GM04504 (cell line): ENCODE data around the gene MYO3B.
"Not testable (repeated sequence)": the region's sequence is repeated elsewhere in the genome, so short reads cannot be mapped to it uniquely, and the experiment has no call there.

ENCODE experiments used
- DNase-seq: peaks from one replicate; pipeline ENCODE4 v3.0.0-alpha.2; 2012; ENCODE audit warnings: low read depth

MYO3B gene

DNA sequence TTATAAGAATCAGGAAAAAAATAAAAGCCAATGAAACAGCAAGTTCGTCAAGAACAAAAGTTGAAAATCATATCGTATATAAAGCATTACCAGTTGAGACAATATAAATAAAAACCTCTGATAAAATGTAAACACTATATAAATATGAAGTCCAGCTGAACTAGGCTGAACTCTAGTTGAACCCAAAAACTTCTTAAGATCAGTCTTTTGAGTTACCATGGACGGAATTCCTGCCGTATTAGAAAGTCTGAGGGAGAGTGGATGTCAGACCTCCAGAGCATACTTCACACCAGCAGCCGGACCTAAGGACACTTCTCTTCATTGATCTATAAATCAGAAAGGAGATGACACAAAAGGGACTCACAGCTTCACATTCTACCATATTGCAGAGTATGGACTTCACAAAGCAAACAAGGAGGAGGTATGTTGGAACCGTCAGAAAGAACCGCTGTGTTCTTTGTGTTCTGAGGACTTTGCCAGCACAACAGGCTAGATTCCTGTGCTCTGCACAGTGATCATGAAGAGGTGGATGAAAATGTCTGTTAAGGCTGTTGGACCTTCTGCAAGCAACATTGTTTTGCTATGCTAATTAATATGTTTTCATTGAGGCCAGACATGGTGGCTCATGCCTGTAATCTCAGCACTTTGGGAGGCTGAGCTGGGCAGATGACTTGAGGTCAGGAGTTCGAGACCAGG, 469.9 kb downstream of the MYO3B start:
- DNase-seq = no peak

DNA sequence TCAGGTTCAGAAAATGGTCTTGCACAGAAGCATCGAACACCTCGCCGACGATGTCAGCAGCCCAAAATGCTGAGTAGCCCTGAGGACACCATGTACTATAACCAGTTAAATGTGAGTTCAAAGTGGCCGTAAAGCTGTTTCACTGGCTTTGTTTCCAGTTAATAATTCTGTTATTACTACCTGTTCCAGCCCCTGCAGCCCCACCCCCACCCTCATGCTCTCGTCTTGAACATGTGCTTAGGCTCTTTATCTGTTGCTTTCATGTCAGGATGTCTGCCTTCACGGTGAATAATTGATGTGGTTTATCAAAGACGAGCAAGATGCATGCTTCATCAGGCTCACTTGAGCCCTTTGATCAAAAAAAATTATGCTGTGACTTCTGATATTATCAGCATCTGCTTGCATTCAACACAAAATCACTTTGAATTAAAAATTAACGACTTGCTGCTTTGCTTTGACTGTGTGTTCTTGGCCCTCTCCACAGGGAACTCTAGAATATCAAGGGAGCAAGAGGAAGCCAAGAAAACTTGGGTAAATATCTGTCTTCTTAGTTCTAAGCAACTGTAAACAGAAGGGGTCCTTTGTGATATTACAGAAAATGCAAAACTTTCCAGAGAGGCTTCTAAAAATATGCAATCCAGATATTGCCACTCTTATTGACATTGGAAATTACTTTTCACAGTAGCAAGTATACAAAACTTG, 473.8 kb downstream of the MYO3B start:
- no peak for DNase-seq

DNA sequence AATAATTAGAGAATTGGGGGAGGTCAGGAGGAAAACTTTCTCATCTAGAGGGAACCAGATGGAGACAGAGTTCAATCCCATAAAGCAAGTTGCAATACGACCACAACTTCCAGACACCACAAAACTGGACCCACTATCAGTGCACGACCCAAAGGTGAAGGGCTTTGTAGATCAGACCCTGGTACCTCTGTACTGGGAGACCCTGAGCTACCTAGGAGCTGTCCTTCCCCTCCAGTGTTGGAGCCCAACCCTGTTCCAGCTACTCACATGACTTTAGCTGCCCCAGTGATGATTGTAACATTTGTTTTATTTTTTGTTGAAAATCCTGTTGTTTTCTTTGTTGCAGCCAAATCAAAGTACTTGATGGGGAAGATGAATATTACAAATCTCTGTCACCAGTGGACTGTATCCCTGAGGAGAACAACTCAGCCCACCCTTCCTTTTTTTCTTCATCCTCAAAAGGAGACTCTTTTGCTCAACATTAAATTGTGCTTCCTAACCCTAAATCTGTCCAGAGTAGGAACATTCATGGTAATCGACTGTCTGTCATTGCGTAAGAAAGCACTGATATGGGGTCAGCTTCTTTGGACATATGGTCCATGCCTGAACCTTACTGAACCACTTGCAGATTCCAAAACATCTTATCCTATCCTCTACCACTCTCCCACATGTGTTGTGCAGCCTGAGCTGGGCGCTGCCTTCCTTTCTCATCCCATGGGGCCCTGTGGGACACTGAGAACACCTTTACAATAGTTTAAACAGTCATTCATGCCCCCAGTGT, 474.9 kb downstream of the MYO3B start:
- DNase-seq = no peak

- no peak for DNase-seq
Measured at GRCh38 chr2:170656669-170657068, 478.7 kb downstream of the MYO3B start.

GRCh38 chr2:170660409-170660808, 482.5 kb downstream of the MYO3B start:
- no peak for DNase-seq

GRCh38 chr2:170665743-170666142, 487.8 kb downstream of the MYO3B start:
- DNase-seq = no peak

DNA sequence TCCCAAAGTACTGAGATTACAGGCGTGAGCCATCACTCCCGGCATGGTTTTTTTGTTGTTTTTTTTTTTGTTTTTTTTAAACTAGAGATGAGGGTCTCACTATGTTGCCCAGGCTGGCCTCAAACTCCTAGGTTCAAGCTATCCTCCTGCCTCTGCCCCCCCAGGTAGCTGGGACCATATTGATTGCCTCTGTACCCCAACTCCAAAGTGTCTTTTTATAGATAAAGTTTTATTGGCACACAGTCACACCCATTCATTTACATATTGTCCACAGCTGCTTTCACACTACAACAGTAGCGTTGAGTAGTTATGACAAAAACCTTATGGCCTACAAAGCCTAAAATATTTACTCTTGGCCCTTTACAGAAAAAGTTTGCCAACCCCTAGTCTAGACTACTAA, 492.0 kb downstream of the MYO3B start:
- DNase-seq = no peak

- no peak for DNase-seq
Measured at GRCh38 chr2:170670651-170671050, 492.7 kb downstream of the MYO3B start.

- no peak for DNase-seq
Measured at GRCh38 chr2:170671079-170671478, 493.1 kb downstream of the MYO3B start.

GRCh38 chr2:170674282-170674681, 496.3 kb downstream of the MYO3B start:
- DNase-seq = not testable (repeated sequence)

DNA sequence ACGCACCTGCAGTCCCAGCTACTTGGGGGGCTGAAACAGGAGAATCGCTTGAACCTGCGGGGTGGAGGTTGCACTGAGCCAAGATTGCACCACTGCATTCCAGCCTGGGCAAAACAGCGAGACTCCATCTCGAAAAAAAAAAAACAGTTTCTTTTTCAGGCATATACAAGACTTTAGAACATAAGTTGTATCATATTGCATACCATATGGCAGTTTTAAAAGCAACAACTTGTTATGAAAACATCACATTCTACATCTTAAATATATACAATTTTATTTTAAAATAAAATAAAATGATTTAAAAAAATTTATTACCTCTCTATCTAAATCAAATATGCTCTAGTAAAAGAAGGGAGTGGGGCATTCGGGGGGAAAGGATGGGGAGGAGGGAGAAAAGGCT, 497.8 kb downstream of the MYO3B start:
- no peak for DNase-seq

- DNase-seq = no peak
Measured at GRCh38 chr2:170679607-170680079, 501.7 kb downstream of the MYO3B start.

DNA sequence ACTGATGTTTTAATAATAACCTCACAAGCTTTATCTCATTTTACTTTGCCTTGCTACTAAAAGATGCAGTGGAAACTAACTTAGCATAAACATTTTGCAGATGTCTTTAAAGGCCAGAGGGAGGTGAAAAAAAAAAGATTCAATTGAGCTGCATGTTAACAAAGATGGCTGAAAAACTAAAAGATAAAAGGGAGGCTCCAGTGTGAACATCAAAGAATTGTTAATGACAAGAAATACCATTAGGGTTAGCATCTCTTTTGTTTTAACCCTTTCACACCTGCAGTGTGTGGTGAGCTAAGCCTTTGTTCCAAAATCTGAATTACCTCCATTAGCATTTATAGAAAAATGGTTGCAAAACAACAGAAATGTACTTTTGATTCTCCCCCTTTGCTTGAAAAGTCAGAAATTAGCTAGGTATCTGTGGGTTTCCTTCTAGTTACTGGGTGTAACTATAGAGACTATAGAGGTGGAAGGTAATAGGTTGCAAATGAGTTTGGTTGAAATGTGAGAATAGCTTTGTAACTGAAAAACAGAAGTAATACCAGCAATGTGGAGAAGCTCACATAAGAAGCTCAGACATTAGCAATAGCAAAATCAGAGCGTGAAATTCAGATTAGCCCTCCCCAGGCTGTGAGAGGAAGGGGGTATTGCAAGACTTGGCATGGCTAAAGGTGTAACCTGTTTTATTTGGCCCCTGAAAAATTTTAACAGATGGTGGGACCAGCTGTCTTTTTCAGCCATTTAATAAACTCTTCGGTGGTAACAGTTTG, 502.4 kb downstream of the MYO3B start:
- no peak for DNase-seq

GRCh38 chr2:170681311-170681710, 503.4 kb downstream of the MYO3B start:
- no peak for DNase-seq

DNA sequence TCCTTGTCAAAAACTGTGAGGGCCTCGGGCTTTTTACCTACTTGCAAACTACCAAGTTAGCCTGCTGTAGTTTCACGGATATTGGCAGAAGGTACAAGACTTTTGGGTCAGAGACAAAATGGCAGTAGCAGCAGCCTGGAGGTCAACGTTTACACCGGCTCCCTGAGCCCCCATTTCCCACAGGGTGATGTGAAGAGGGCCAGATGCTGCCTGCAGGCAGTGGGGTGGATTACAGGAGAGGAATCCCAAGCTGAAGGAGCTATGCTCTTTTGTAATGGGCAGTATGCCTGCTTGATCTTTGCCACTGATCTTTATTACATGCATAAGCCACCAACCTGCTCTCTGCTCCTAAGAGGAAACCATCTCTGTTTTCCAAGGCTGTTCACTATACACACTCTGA, 507.6 kb downstream of the MYO3B start:
- no peak for DNase-seq

GRCh38 chr2:170689481-170689880, 511.5 kb downstream of the MYO3B start:
- no peak for DNase-seq

- no peak for DNase-seq
Measured at GRCh38 chr2:170690640-170691039, 512.7 kb downstream of the MYO3B start.

- DNase-seq = no peak
Measured at GRCh38 chr2:170694316-170694715, 516.4 kb downstream of the MYO3B start.

DNA sequence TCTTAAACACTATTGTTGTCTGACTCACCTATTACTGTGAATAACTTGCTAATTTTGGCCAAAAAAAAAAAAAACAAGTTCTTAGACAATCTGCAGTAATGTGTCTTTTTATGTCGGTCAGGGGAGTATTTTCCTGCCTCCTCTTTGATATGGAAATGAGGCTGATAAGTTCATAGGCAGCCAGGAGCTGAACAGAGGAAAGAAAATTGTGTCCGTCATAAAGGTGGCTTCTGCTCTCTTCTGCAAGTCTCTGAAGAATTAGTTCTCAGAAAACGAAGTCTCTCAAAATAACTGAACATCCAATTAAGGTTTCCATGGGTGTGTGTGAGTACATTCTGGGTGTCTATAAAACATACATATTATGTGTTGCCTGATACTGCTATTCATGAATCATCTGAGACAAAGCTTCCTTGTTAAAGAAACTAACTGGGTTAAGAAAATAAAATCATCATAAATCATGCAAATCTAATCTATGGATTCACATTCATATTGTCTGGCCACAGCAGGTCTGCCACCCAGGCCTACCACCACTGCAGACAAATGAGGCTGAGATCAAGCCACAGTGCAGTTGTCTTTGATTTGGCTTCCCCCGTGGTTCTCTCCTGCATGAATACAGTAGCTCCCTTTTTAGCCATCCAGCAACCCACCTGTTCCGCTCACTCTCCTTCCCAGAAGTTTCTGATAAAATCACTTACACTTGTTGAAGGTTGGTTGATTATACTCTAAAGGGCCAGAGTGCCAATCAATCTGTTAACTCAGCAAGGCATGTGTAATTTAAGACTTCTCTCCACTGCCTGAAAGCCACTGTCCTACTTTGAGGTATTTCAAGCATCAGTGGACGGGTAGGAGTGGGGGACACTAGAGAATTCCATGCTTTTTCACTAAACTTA, 517.8 kb downstream of the MYO3B start:
- DNase-seq = no peak

GRCh38 chr2:170696948-170697347, 519.0 kb downstream of the MYO3B start:
- no peak for DNase-seq

DNA sequence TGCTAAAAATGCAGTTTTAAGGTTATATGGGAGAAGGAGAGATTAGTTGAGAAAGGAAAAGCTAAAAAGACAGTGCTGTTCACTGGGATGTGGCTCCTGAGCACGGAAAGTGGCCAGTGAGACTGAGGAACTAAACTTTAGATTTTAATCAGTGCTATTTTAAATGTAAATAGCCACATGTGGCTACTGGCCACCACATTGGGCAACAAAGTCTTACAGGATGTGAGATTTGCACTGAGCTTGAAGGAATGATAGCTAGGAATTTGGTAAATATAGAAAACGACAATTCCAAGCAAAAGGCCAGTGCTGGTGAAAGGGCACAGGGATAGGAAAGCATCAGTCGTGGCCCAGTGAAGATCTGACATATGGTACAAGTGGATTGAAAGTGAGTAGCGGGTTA, 523.1 kb downstream of the MYO3B start:
- DNase-seq = no peak
